DND-41 (cell line): ENCODE data around the gene ALDH6A1.

ENCODE experiments used
- ATAC-seq: fragments of 200-7000 bp; cut with Tn5 transposase; 3 replicates; pipeline ENCODE4 v1.9.1; 2021; ENCODE audit warnings: low read depth; ENCODE audit not compliant: insufficient read depth
- DNase-seq: peaks from one replicate; pipeline ENCODE4 v3.0.0-alpha.2; 2020
- H2AFZ ChIP-seq: 2 replicates; pipeline ENCODE4 v1.6.0; 2012; ENCODE audit warnings: low read depth, low read length
- H3K27ac ChIP-seq: 2 replicates; pipeline ENCODE4 v1.5.1; 2012; ENCODE audit warnings: low read length, inconsistent platforms
- H3K27me3 ChIP-seq: fragments of 200-600 bp; sonication (generic); 2 replicates; pipeline ENCODE4 v1.6.0; 2012; ENCODE audit warnings: low read length, mild to moderate bottlenecking, inconsistent platforms; ENCODE audit not compliant: insufficient read depth, poor library complexity
- H3K36me3 ChIP-seq: 2 replicates; pipeline ENCODE4 v1.5.1; 2012; ENCODE audit warnings: low read length, inconsistent platforms; ENCODE audit not compliant: insufficient read depth
- H3K4me1 ChIP-seq: 2 replicates; pipeline ENCODE4 v1.5.1; 2012; ENCODE audit warnings: mild to moderate bottlenecking, low read length; ENCODE audit not compliant: insufficient read depth
- H3K4me2 ChIP-seq: 2 replicates; pipeline ENCODE4 v1.6.0; 2012; ENCODE audit warnings: mild to moderate bottlenecking, moderate library complexity, low read length, inconsistent platforms; ENCODE audit not compliant: insufficient read depth
- H3K4me3 ChIP-seq, 2 experiments: fragments of 200-600 bp in 1 of 2; shearing (Covaris generic) in 1 of 2; 2 replicates each; pipeline ENCODE4 v1.5.1; 2012 to 2016; ENCODE audit warnings: inconsistent platforms in 2 of 2, low read length in 2 of 2, mild to moderate bottlenecking in 2 of 2, low read depth in 1 of 2, moderate library complexity in 1 of 2
- H3K79me2 ChIP-seq: 2 replicates; pipeline ENCODE4 v1.6.0; 2012; ENCODE audit warnings: low read length, inconsistent platforms; ENCODE audit not compliant: insufficient read depth
- H3K9ac ChIP-seq: 2 replicates; pipeline ENCODE4 v1.6.0; 2012; ENCODE audit warnings: low read depth, mild to moderate bottlenecking, inconsistent platforms, low read length, moderate library complexity
- H3K9me3 ChIP-seq: 2 replicates; pipeline ENCODE4 v1.5.1; 2012; ENCODE audit warnings: low read length, moderate library complexity, mild to moderate bottlenecking, inconsistent platforms; ENCODE audit not compliant: insufficient read depth, severe bottlenecking
- H4K20me1 ChIP-seq: 2 replicates; pipeline ENCODE4 v1.6.0; 2012; ENCODE audit warnings: low read length; ENCODE audit not compliant: insufficient read depth
- EZH2 ChIP-seq: IDR thresholded peaks from 3 replicates; pipeline ENCODE4 v1.6.1; 2012; ENCODE audit warnings: borderline replicate concordance, low read depth, mild to moderate bottlenecking, moderate library complexity, low read length, inconsistent platforms; ENCODE audit not compliant: severe bottlenecking
- TF ChIP-seq, protein P1 (sequence below): IDR thresholded peaks from 2 replicates; pipeline ENCODE4 v1.5.1; 2012; ENCODE audit warnings: borderline replicate concordance, low read length, moderate library complexity, mild to moderate bottlenecking; ENCODE audit not compliant: poor library complexity, severe bottlenecking; ENCODE audit errors: extremely low read depth

Gene ALDH6A1

DNA sequence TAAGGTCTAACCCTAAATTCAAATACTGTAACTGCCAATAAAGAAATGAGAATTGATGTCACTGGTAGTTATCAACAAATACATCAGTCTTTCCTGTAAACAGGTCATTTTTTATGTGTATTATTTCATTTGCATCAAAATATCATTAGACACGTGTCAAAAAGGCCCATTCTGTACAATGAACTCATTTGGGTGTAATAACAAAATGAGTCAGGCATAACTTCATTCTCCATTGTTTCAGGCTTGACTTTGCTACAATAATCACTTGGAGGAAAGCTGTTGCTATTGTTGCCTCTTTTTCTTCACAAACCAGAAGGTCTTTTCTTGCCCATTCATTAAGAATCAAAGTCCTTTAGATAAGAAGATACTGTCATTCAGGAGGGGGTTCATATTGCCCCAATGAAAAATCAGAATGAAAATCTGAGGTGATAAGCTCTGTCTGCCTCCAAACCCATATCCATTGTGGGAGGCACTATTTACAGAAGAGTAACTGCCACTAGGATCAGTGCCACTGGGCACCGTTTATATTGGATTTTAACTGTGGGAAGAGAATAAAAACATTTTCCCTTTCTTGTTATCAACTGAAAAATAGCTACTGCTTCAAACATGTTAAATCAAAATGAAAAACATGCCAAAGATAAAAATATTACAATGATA lies 75.3 kb downstream of the ALDH6A1 start:
- no peak overlapping the region for H2AFZ ChIP-seq
- H3K4me3 ChIP-seq, result no peak overlapping the region
- peaks cover 32% of the 10 kb centered on the region for H3K36me3 ChIP-seq
- H3K79me2 ChIP-seq, result no peaks in the 10 kb centered on the region
- H3K4me2 ChIP-seq, result no peak overlapping the region
- H3K9ac ChIP-seq, result no peak overlapping the region
- no peaks in the 10 kb centered on the region for H4K20me1 ChIP-seq
- ATAC-seq (no peak), DNase-seq (no peak)
- no peaks in the 10 kb centered on the region for H3K4me1 ChIP-seq
- no peaks in the 10 kb centered on the region for H3K9me3 ChIP-seq
- no peaks in the 10 kb centered on the region for H3K27me3 ChIP-seq
- TF ChIP-seq, protein P1, sequence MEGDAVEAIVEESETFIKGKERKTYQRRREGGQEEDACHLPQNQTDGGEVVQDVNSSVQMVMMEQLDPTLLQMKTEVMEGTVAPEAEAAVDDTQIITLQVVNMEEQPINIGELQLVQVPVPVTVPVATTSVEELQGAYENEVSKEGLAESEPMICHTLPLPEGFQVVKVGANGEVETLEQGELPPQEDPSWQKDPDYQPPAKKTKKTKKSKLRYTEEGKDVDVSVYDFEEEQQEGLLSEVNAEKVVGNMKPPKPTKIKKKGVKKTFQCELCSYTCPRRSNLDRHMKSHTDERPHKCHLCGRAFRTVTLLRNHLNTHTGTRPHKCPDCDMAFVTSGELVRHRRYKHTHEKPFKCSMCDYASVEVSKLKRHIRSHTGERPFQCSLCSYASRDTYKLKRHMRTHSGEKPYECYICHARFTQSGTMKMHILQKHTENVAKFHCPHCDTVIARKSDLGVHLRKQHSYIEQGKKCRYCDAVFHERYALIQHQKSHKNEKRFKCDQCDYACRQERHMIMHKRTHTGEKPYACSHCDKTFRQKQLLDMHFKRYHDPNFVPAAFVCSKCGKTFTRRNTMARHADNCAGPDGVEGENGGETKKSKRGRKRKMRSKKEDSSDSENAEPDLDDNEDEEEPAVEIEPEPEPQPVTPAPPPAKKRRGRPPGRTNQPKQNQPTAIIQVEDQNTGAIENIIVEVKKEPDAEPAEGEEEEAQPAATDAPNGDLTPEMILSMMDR, result no peak
- TF ChIP-seq EZH2, result no peak
- no peak overlapping the region for H3K27ac ChIP-seq
